GM12872 (cell line): Measurements from ENCODE around the gene CCNY.

Experiments used
- TF ChIP-seq, protein P1 (sequence below): IDR thresholded peaks from 3 replicates; pipeline ENCODE4 v1.5.1; 2011; ENCODE audit warnings: low read depth, mild to moderate bottlenecking, low read length, moderate library complexity; ENCODE audit not compliant: insufficient read depth

The CCNY gene

DNA sequence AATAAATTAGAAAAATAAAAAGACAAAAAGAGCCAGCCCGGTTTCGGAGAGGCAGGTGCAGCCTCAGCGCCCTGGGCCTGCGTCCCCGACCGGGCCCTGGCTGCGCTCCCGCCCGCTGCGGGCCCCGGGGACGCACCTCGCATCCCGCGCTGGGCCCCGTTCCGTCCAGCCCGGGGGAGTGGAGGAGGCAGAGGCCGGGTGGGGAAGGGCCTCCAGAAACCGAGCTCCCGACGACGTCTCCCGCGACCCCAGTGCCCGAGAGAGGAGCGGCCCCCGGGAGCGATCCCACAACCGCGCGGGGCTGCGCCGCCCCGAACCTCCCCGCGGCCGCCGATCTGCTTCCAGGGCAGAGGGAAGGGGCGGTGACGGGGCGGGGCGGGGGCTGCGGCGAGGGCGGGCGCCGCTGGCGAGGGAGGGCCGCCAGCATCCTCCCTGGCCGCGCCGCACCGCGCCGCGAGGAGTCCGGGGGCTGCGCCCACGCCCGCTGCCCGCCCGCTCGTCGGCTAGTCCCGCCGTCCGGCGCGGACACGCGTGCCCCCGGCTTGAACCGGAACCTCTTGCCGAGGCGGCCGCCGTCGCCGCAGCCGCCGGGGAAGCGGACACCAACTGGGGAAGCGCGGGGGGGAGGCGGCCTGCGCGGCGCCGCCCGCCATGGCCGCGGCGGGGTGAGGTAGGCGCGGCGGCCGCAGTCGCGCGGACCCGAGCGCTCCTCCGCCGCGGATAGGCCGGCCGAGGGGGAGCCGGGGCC is at the start of gene CCNY:
CCNY (plus strand) TSS at position 426 of the 748 bp plus-strand sequence. CDS start 545 bp downstream, outside the sequence.
- TF ChIP-seq, protein P1, sequence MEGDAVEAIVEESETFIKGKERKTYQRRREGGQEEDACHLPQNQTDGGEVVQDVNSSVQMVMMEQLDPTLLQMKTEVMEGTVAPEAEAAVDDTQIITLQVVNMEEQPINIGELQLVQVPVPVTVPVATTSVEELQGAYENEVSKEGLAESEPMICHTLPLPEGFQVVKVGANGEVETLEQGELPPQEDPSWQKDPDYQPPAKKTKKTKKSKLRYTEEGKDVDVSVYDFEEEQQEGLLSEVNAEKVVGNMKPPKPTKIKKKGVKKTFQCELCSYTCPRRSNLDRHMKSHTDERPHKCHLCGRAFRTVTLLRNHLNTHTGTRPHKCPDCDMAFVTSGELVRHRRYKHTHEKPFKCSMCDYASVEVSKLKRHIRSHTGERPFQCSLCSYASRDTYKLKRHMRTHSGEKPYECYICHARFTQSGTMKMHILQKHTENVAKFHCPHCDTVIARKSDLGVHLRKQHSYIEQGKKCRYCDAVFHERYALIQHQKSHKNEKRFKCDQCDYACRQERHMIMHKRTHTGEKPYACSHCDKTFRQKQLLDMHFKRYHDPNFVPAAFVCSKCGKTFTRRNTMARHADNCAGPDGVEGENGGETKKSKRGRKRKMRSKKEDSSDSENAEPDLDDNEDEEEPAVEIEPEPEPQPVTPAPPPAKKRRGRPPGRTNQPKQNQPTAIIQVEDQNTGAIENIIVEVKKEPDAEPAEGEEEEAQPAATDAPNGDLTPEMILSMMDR = no peak

DNA sequence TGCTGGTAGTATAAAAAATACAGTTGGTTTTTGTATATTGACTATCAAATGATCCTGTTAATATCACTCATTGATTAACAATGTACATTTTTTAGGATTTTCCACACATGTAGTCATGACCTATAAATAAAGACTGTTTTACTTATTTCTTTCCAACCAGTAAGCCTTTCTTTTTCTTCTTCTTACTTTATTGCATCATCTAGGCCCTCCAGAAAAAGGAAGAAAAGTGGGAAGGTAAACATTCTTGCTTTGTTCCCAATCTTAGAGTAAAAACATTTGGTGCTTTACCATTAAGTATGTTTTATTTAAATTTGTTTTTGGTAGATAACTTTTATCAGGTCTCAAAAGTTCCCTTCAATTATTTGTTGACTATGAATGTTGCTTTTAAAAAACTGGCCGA is 47.1 kb upstream of the CCNY start:
- TF ChIP-seq, protein P1 = no peak

GRCh38 chr10:35294506-35294905 is 41.8 kb upstream of the CCNY start:
- TF ChIP-seq, protein P1 = no peak

- TF ChIP-seq, protein P1 = no peak
Measured at GRCh38 chr10:35299016-35299415, 37.3 kb upstream of the CCNY start.

DNA sequence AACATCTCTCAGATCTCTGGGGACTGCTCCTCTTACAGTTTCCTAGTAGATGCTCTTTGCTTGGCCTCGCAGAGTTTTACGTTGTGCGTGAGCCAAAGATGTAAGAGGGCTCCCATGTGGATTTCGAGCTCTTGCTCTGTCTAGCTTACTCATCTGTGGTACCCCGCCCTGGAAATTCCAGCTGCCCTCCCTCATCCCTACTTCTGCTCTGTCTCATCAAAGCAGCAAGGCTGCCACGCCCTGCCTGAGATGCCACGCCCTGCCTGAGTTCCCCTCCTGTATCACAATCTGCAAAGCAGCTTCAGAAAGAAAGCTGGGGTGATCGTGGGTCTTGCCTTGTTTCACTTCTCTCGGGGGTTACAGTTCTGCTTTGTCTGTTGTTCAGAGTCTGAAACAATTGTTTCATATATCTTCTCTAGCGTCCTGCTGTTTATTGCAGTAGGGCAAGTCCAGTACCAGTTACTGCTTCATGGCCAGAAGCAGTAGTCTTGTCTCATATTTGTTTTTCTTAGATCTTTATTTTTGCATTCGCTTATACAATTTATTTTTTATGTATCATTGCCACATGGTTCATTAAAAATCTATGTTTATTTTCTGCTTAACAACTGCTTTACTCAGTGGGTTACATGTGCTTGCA is 36.1 kb upstream of the CCNY start:
- TF ChIP-seq, protein P1 = no peak

GRCh38 chr10:35304649-35305048 is 31.7 kb upstream of the CCNY start:
- TF ChIP-seq, protein P1 = no peak

DNA sequence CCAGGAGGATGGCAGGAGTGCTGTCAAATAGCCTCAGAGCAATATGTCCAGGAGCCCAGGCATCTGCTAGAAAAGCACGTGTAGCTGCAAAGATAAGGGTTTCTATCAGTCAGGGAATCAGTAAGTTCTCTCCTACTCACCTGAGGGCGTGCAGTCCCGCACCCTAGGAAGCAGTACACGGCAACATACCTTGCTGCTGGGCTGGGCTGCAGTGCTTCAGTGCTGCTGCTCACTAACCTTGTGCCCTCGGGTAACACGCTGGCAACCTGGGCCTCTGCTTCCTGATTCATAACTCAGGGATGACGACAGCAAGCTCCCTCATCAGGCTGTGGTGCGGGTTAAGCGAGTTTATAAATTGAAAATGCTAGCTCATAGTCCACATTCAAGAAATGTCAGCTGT is 29.5 kb upstream of the CCNY start:
- TF ChIP-seq, protein P1 = no peak
